ENCODE data around the gene H1-8. TPM values are rescaled to one million over a fixed set of nuclear protein-coding genes. Genes with fewer than 3 reads are reported as not detected.

H1-8 gene
- total and polyA plus RNA-seq, 9 donors: 0.27 TPM; not detected in 8

GRCh38 chr3:129591932-129592331, 49.0 kb downstream of the H1-8 start:
- Histone ChIP-seq H3K36me3 (no peaks in the 10 kb centered on the region), H3K4me1 (ENCODE audit: insufficient read depth) (peaks cover 39% of the 10 kb centered on the region), H3K27me3 (no peaks in the 10 kb centered on the region), H3K9me3 (no peaks in the 10 kb centered on the region), H3K27ac (peak overlapping the region; percentile 68 to 72), H3K4me3 (no peak overlapping the region)
- intact Hi-C loops (cut with DNase I): no loop called here
- WGBS, 3 donors: 71 to 73% (median 71%) methylated on average over 8 of the region's 8 CpGs
- TF ChIP-seq EP300 (IDR thresholded peaks at IDR 0.05): no peak
- TF ChIP-seq POLR2A (IDR thresholded peaks at IDR 0.05): no peak
- no peak for TF ChIP-seq CTCF (IDR thresholded peaks at IDR 0.05)
- no peak for DNase-seq

- 9 to 20% (median 14%) methylated on average over 26 of the region's 26 CpGs for WGBS, 3 donors
- no peaks in the 10 kb centered on the region for H3K36me3 ChIP-seq
- H3K27ac ChIP-seq: peak overlapping the region; percentile 68 to 72
- H3K27me3 ChIP-seq: no peaks in the 10 kb centered on the region
- peak overlapping the region; percentile 16 for H3K4me3 ChIP-seq
- H3K9me3 ChIP-seq: no peaks in the 10 kb centered on the region
- no peak for TF ChIP-seq EP300 (IDR thresholded peaks at IDR 0.05)
- TF ChIP-seq POLR2A (IDR thresholded peaks at IDR 0.05): no peak
- TF ChIP-seq CTCF (IDR thresholded peaks at IDR 0.05): no peak
- peak; percentile 72 to 81 (median 75) for DNase-seq
- peaks cover 44% of the 10 kb centered on the region for H3K4me1 ChIP-seq (ENCODE audit: insufficient read depth)
- intact Hi-C loops (cut with DNase I): no loop called here
Measured at GRCh38 chr3:129592381-129593131, 49.6 kb downstream of the H1-8 start.

- no peaks in the 10 kb centered on the region for H3K36me3 ChIP-seq
- H3K27ac ChIP-seq: peak overlapping the region; percentile 56 to 72
- no peaks in the 10 kb centered on the region for H3K27me3 ChIP-seq
- 75 to 82% (median 78%) methylated on average over 8 of the region's 8 CpGs for WGBS, 3 donors
- DNase-seq: no peak
- H3K9me3 ChIP-seq: no peaks in the 10 kb centered on the region
- intact Hi-C loops (cut with DNase I): no loop called here
- H3K4me1 ChIP-seq (ENCODE audit: insufficient read depth): peaks cover 51% of the 10 kb centered on the region
- TF ChIP-seq EP300 (IDR thresholded peaks at IDR 0.05) (no peak), CTCF (IDR thresholded peaks at IDR 0.05) (no peak), POLR2A (IDR thresholded peaks at IDR 0.05) (no peak)
- peak overlapping the region; percentile 16 for H3K4me3 ChIP-seq
Measured at GRCh38 chr3:129593230-129593594, 50.2 kb downstream of the H1-8 start.

GRCh38 chr3:129593595-129594339, 50.8 kb downstream of the H1-8 start:
- intact Hi-C loops (cut with DNase I): no loop called here

More at GRCh38 chr3:129593595-129594339, 50.8 kb downstream of the H1-8 start:
- no peak for DNase-seq
- Histone ChIP-seq H3K36me3 (no peaks in the 10 kb centered on the region), H3K9me3 (no peaks in the 10 kb centered on the region), H3K27me3 (no peaks in the 10 kb centered on the region), H3K27ac (peak overlapping the region in 1 of 2 donors; percentile 72), H3K4me1 (ENCODE audit: insufficient read depth) (peaks cover 53% of the 10 kb centered on the region), H3K4me3 (no peak overlapping the region)
- 69 to 74% (median 74%) methylated on average over 22 of the region's 22 CpGs for WGBS, 3 donors
- TF ChIP-seq EP300 (IDR thresholded peaks at IDR 0.05): no peak
- no peak for TF ChIP-seq POLR2A (IDR thresholded peaks at IDR 0.05)
- TF ChIP-seq CTCF (IDR thresholded peaks at IDR 0.05): no peak
